Measurements from ENCODE around the gene GRB2.
A peak's percentile ranks its signal among the peaks of the same experiment; 100 is the strongest.
"Not testable (repeated sequence)": the region's sequence is repeated elsewhere in the genome, so short reads cannot be mapped to it uniquely, and the experiment has no call there.

Gene GRB2

DNA sequence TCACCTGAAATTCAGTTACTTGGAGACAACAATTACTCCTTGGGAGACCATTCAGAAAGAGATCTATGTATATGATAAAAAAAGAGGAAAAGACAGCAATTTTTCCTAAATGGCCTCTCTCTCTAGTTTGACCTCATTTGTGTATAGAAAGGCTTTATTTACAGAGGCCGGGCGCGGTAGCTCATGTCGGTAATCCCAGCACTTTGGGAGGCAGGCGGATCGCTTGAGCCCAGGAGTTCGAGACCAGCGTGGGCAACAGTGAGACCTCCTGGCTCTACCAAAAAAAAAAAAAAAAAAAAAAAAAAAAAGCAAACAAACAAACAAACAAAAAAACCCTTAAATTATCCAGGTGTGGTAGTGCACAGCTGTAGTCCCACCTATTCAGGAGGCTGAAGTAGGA lies 20.7 kb downstream of the GRB2 start:
- DNase-seq, result no peak

DNA sequence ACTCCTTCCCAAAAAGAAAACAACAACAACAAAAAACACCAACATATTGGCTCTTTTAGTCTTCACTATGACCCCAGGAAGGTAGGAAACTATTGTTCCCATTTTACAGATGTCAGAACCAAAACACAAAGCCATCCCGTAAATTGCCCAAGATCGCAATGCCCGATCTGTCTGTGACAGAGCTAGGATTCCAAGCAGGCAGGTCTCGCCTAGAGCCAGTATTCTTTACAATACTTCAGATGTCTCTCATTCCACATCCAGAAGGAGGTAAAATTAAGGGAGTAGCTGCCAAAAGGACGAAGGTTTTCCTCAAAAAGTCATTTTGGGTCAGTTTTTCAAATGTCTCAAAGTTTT lies 21.7 kb downstream of the GRB2 start:
- DNase-seq, result no peak

DNA sequence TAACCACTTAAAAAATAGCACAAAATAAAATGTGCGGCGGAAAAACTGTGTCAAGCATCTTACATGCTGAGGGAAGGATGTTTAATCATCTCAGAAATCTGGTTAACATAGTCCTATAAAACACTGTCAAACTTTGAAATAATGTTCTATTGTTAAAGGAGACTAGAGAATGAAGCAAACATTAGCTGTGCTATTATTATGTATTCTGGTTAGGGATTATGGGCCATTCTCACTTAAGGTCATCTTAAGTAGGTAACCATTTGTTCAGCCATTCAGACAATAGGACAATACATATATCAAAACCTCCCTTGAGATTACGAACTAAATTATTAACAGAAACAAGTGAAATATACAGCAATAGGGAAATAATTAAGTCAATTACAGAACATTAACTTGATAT lies 24.7 kb downstream of the GRB2 start:
- DNase-seq, result no peak

DNA sequence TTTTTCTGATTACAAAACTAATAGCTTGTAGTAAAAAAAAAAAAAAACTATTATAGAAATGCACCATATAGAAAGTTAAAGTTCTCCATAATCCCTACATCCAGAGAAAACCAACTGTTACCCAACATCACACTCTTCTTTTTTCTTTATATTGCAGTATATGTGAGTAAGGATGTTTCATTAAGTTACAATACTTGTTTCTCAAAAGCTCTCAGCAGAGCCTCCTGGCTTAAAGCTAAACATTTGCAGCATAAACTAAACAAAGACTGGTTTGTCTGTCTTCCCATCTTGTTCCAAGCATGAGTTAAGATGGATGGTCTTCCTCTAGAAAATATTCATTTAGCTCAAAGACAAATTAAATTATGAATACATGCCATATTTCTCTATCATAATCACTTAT lies 25.2 kb downstream of the GRB2 start:
- no peak for DNase-seq

DNA sequence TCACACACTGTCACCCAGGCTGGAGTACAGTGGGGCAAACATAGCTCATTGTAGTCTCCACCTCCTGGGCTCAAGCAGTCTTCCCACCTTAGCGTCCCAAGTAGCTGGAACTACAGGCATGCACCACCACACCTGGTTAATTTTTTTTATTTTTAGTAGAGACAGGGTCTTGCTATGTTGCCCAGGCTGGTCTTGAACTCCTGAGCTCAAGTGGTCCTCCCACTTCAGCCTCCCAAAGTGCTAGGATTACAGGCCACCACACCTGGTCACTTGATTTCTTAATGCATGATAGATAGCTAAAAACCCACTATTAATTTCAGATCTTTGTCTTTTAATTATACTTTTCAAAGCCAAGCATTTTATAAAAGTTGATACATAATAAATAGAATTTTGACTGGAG lies 26.1 kb downstream of the GRB2 start:
- not testable (repeated sequence) for DNase-seq

DNA sequence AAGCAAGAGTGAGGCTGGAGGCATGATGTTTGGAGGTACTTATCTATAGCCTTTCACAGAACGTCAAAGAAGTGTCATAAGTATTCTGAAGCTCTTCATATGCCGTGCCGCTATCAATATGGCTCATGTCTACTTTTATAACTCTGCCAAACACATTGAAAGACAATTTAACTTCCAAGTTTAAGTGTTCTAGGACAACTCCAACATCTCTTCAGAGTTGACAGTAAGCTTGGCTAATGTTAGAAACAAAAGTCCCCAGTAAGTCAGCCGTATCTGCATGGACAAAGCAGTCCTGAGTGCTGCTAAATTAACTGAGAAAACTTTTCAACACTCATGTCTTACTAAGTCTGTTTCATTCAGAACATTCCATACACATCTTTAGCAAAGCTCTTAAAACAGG lies 32.2 kb downstream of the GRB2 start:
- no peak for DNase-seq

DNA sequence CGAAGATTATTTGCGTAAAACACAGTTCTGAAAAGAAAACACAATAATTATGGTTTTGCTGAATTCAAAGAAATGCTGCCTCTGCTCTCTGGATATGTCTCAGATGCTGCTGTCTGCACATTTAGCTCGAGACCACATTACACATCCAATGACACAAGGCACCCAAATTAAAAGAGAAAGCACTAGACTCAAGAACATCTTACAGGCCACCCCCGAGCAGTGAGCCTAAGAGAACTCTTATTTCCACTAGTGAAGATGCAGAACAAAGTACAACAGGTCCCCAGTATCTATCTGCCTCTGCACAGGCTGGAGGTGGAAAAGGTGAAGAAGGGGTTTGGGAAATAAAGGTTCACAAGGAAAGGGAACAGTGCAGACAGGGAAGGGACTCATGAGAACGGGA lies 33.5 kb downstream of the GRB2 start:
- no peak for DNase-seq

DNA sequence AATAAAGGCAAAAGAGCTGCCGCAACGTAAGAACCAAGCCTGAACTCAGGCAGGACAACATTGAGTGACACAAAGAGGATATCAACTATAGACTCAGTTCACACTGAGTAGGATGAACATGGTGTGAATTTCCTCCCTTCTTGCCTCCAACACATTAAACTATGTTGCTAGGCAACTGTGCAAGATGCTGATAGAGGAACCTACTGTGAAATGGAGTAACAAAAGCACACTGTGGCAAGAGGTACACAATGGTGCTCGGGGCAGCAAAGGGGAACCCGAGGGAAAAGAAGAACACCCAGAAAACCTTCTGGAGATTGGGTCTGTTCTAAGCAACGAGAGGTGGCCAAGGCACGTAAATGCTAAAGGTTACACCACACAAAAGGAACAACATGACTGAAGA lies 34.1 kb downstream of the GRB2 start:
- no peak for DNase-seq

DNA sequence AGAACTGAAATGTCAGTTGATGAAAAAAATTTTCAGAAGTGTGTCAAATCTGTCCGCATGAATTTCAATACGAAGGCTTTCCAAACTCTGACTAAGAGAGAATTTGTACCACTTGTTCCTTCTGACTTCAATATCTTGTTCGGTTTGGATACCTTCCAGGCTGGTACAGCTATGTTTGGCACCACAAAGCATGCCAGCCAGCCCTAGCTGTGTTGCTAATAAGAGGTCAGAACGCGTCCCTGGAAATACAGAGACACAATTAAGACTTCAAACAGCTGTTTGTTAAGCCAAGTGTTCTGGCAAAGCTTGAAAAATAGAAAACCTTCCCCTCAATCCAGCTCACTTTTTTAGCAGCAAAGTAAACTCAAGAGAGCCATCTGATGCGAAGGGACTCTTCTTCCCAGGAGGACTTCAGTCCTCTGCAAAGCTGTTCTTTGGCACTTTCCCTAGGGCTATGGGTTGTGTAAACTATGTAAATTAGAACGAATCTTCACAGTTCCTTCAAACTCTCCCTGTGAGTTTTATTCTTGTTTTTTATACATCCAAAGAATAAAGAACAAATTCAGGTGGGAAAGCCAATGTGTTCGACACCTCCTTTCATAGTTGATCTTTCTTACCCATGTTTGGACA lies 35.1 kb downstream of the GRB2 start:
- DNase-seq, result no peak

DNA sequence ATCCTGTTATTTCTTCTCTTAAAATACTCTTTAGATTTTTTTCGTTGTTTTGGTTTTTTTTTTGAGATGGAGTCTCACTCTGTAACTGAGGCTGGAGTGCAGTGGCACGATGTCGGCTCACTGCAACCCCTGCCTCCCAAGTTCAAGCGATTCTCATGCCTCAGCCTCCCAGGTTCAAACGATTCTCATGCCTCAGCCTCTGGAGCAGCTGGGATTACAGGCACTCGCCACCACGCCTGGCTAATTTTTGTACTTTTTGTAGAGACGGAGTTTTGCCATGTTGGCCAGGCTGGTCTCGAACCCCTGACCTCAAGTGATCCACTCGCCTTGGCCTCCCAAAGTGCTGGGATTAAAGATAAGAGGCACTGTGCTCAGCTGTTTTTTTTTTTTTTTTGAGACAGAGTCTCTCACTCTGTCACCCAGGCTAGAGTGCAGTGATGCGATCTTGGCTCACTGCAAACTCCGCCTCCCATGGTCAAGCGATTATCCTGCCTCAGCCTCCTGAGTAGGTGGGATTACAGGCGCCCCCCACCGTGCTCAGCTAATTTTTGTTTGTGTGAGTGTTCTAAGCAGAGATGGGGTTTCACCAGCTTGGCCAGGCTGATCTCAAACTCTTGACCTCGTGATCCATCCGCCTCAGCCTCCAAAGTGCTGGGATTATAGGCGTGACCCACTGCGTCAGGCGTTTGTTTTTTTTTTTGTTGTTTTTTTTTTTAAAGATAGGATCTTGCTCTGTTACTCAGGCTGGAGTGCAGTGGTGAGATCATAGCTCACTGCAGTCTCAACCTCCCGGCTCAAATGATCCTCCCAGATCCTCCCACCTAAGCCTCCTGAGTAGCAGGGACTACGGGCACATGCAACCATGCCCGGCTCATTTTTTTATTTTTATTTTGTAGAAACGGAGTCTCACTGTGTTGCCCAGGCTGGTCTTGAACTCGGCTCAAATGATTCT lies 37.4 kb downstream of the GRB2 start:
- peak; percentile 30 to 54 for DNase-seq

DNA sequence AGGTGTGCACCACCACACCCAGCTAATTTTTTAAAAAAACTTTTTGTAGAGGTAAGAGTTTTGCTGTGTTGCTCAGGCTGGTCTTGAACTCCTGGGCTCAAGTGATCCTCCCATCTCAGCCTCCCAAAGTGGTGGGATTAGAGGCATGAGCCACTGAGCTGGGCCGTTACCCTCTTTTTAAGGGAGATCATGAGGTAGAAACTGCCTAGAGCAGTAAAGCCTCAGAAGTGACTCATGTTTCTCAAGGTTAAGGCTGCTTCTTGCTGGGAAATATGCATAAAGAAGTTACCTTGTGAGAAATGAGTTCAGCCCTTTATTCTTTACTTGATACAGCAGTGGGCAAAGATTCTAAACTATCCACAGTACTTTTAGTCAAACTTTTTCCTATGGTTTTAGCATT lies 38.2 kb downstream of the GRB2 start:
- DNase-seq, result no peak

DNA sequence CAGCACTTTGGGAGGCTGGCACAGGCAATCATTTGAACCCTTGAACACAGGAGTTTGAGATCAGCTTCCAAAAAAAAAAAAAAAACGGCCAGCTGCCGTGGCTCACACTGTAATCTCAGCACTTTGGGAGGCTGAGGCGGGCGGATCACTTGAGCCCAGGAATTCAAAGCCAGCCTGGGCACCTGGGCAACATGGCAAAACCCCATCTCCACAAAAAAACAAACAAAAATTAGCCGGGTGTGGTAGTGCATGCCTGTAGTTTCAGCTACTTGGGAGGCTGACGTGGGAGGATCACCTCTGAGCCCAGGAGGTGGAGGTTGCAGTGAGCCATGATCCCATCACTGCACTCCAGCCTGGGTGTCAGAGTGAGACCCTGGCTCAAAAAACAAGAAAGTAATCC lies 39.0 kb downstream of the GRB2 start:
- DNase-seq, result peak; percentile 48 to 60

DNA sequence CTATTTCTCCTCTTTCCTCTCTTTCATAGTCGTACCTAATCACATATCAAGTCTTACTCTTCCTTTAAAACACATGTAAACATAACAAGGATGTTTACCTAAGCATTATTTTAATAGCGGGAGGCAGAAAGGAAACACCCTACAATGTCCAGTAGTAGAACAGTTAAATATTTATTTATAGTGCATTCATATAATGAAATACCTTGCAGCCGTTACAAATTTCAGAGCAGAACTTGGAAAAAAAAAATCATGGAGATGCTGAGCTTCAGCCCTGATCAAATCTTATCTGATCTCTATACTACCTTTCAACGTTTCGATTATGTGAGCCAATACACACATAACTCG lies 39.6 kb downstream of the GRB2 start:
- DNase-seq, result no peak

DNA sequence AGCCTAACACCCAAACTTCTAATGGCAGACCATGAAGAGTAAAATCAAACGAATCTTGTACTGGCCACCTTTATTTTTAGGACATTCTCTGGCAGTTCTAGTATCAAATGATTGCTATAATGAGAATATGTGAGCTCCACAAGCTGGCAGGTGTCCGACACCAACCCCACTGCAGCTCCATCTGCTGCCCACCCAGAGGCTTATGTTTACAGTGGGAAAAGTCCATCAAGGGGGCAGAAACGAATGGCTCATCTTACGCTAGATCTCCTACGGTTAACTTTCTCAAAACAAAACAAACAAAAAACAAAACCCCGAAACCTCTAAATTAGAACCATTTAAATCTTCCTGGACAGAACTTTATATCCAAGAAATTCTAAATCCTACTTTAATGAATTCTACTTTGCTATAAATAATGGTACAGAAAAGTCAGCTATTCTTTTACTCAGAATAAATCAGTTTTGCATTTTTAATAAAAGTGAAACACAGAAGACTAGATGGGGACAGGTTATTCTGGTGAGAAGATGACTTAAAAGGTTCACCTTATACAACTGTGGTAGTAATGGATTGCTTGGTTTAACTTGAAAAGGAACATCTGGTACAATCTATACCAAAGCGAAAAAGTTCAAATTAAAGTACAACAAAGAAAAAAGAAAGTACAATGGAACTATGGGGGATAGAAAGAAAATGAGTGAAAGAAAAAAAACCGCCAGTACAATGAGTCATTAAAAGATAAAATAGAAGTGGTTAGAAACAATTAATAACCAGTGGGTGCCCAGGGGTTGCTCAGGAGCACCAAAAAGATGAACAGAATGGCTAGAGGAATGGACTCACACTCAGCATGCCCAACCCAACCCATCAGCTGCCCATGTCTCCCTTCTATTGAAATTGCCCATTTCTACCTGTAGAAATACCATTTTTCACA lies 40.2 kb downstream of the GRB2 start:
- DNase-seq, result peak; percentile 82 to 93

DNA sequence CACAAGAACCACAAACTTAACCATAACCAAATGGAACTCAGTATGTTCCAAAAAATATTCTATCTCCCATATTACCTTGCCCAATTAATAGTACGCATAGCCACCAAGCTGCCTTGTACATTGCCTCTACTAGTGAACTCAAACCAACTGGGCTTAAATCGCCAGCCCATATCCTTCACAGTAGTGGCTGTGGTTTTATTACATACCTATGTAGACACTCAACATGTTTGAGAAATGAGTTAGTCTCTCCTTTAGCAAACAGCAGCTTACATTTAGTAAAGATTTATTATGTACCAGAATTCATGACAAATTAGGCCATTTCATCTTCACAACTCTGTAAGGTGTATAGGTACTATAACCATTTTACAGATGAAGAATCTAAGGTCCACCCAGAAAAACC lies 41.4 kb downstream of the GRB2 start:
- no peak for DNase-seq

DNA sequence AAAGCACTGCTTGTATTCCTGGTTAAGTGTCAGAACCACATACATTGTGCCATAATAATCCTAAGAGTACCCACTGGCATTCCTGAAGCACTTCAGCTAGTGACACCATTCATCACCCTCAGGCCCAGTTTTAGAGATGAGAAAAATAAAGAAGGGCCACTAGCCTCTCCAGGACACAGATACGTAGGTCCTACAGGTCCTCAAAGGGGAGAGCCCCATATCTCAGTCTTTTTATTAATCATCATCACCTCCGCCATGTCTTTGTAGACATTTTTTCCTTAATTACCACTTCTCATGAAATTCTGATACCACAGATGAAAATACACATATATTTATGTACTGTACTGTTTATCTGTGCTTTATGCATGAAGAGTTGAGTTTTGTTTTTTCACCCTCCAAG lies 43.5 kb downstream of the GRB2 start:
- no peak for DNase-seq

DNA sequence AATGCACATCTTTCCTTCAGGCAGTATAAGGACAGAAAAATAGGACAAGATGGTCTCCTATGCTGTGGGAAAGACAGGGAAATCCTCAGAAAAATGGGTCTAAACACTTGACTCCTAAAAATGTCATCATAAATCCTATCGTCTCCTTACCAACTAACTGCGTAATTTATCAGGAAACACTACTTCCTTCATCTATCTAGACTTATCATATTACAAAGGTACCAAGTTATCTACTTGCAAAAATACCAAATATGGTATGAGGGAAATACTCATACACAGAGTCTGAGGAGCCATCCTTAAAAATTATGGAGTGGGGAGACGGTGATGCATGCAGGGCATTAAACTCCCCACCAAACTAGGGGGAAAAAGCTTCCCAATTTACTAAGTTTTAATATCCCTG lies 44.1 kb downstream of the GRB2 start:
- no peak for DNase-seq

DNA sequence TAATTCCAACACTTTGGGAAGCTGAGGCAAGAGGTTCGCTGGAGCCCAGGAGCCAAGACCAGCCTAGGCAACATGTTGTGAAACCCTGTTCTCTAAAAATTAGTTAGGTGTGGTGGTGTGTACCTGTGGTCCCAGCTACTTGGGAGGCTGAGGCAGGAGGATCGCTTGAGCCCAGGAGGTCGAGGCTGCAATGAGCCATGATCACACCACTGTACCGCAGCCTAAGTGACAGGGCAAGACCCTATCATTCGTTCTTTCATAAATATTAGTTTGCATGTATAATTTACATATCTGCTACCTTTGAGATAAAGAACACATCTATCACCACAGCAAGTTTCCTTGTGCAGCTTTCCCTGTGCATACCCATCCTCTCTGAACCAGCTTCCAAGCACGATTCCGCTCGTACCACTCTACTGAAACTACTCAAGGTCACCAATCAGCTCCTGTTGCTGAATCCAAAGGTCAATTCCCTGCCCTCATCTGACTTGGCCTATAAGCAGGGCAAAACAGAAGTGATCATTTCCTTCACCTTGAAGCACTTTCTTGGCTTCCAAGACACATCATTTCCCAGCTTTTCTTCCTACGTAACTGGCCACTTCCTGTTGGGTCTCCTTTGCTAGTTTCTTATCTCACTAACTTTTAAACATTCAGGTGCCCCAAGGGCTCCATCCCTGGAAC lies 49.1 kb downstream of the GRB2 start:
- DNase-seq, result no peak

DNA sequence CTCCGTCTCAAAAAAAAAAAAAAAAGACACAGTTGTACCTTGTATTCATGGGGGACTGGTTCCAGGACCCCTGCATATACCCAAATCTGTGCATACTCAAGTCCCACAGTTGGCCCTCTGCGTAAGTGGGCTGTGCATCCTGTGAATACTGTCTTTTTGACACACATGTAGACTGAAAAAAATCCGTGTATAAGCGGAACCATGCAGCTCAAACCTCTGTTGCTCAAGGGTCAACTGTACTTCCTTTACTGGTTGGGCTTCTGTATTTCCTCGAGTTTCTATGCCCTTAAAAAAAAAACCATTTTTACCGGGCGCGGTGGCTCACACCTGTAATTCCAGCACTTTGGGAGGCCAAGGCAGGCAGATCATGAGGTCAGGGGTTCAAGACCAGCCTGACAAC lies 52.3 kb downstream of the GRB2 start:
- no peak for DNase-seq

DNA sequence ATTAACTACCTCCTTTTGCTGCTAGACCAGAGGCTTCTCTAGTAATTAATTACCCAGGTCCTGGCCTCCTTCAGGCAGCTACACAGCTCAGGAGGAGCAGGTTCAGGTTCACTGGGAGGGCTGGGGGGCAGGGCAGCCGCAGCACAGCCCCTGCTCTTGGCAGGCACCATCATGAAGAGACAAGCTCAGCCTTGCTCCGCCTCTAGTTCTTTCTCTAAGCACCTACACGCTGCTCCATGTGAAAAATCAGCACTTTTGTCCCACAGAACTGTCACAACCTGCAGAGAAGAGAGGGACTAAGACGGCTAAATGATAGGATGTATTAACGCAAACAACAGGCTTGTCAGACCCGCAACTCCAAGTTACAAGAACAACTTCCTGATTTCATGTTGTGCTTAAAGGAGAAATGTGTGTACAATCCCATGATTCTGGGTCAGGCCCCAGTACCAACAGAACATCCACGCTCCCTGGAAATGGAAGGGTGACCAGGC lies 53.4 kb downstream of the GRB2 start:
- DNase-seq, result no peak

DNA sequence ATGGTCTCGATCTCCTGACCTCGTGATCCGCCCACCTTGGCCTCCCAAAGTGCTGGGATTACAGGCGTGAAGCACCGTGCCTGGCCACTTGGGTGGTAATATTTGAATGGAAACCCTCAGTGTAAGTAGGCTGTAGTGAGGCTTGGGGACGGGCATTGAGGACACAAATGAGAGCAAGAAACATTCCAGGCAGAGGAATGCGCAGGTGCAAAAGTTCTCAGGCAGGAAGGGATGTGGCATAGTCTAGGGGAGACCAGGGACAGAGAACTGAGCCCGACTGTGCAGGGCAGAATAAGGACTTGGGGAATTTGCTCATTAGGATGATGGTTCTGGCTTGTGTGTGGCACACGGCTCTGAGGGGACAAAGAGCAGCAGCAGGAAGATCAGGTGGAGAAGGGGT lies 54.8 kb downstream of the GRB2 start:
- DNase-seq, result no peak

DNA sequence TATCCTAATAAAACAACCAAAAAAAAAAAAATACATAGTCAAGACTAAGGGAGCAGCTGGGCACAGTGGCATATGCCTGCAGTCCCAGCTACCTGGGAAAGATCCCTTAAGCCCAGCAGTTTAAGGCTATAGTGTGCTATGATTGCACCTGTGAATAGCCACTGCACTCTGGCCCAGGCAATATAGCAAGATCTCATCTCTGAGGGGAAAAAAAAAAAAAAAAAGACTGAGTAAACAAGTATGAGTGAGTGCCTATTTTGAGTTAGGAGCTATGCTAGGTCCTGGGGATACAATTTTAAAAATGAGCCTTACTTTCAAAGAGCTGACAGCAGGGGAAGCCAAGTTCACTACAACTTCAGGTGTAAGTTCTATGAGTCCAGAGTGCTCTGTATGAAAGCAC lies 55.4 kb downstream of the GRB2 start:
- DNase-seq, result no peak

DNA sequence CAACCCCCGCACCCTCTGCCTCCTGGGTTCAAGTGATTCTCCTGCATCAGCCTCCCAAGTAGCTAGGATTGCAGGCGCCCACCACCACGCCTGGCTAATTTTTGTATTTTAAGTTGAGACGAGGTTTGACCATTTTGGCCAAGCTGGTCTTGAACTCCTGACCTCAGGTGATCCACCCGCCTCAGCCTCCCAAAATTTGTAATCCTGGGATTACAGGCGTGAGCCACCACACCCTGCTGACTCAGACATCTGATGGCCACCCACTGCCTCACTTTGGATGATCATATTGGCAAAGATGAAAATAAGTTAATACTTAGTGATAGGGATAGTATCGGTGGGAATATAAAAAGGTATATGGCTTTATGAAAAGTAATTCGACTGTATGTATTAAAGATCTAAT lies 55.9 kb downstream of the GRB2 start:
- DNase-seq, result no peak
